ENCODE results near the gene LSM14A. TPM values are rescaled to one million over a fixed set of nuclear protein-coding genes. Genes with fewer than 3 reads are reported as not detected.
"Not testable (repeated sequence)": the region's sequence is repeated elsewhere in the genome, so short reads cannot be mapped to it uniquely, and the experiment has no call there.

The LSM14A gene
- total RNA-seq (2014; rRNA removed; shearing (Covaris generic)) = 60.0 and 137 TPM in 2 replicates
- polyA plus RNA-seq (2015; cell fraction: cytosol; rRNA removed) = 100 and 107 TPM in 2 replicates
- polyA plus RNA-seq (2015; cell fraction: nucleus; rRNA removed) = 68.1 and 68.7 TPM in 2 replicates

DNA sequence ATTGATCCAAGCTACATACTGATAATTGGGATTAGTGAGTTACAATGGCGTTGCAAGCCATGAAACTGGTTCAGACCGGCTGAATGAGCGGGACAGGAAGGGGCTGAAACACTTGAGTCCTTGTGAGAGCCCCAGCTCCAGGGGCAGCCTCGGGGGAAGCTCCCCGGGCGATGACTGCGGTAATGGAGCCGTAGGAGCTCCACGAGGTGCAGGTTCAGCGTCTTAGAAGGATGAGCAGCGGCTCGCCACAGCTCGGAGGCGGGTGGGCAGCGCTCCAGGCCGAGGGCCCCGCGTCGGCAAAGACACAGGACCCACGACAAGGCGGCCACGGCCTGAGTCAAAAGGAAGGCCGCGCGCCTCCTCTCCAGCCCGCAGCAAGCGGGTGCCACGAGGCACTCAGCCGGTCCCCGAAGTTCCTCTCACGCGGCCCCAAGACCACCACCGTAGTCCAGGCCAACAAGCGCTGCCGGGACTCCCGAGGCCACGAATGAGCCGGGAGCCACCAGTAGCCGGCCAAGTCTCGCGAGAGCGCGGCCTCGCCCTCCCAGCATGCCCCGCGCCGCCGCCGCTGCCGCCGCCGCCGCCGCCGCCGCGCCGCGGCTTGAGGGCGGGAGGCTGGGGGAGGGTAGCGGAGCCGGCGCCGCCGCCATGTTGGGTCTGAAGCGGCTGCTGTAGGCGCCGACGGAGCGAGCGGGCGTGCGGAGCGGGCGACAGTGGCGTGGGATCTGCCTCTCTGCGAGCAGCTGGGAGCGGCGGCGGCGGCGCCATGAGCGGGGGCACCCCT is at the start of gene LSM14A:
Gene LSM14A (plus strand): TSS at position 628 of the 784 bp plus-strand sequence. CDS start 139 bp downstream, at position 767.
- peak; percentile 75 for DNase-seq (ENCODE audit: low read depth)

DNA sequence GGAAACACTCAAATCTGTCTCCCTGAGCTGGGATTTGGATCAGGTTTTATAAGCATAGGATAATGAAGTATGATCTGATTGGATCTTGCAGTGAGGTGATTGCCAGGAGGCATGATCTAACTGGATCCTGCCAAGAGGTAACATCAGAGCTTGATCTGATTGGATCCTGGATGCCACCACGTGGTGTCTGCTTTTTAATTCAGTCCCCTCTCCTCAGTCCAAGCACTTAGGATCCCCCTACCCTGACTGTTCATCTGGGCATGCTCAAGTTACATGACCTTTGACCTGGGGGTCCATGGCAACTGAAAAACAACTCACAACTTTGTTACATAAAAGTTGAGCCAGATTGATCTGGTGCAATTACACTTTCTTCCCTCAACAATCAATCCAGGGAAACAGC is 47.5 kb upstream of the LSM14A start:
- no peak for DNase-seq (ENCODE audit: low read depth)

DNA sequence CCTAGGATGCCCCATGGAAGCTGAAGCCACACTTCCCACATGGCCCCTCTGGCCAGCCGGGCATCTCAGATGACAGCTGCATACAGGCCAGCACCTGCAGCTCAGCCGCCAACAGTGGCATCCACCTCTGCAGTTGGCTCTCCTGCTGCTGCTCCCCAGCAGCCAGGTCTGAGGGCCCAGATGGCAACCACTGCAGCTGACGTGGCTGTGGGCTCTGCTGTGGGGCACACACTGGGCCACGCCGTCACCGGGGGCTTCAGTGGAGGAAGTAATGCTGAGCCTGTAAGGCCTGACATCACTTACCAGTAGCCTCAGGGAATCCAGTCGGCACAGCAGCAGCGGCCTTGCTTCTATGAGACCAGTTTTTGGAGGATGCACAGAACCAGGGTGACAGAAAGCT is 45.3 kb upstream of the LSM14A start:
- DNase-seq (ENCODE audit: low read depth) = peak; percentile 9

DNA sequence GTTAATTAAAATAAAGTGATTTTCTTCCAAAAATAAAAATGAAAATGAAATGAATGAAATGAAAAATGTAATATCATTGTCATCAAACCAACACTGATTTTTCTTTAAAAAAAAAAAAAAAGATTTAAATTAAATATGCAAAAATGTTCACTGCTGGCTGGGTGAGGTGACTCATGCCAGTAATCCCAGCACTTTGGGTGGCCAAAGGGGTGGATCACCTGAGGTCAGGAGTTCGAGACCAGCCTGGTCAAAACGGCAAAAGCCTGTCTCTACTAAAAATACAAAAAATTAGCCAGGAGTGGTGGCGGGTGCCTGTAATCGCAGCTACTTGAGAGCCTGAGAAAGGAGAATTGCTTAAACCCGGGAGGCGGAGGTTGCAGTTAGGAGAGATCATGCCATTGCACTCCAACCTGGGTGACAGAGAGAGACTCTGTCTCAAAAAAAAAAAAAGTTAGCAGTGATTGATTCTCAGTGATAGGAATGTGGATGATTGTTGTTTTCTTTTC is 44.6 kb upstream of the LSM14A start:
- no peak for DNase-seq (ENCODE audit: low read depth)

DNA sequence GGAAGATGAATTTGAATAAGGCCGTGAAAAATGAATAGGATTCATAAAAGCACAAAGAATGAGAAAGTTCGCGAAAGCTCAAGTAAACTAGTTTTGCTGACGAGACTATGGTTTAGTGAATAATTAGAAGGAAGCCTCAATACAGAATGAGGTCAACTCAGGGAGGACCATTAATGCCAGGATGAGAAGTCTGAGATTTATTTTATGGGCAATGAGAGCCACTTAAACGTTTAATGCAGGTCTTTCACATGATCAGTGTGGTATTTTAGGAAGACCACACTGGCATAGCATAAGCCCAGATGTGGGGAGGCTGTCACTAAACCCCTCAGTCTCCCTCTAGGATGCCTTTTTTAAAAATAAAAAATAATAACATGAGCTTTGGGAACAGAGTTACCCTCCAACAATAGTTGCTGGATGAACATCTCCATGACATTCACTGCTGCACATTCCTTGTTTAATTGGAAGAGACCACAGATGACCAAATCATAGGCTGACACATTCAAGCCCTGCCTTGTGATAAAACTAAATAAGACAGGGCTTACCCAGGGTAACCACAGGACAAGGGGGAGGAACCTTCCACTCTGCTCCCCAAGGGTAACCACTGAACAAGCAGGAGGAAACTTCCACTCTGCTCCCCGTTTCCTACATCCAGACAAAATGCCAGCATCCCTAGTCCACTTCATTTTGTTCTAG is 43.6 kb upstream of the LSM14A start:
- peak; percentile 5 for DNase-seq (ENCODE audit: low read depth)

DNA sequence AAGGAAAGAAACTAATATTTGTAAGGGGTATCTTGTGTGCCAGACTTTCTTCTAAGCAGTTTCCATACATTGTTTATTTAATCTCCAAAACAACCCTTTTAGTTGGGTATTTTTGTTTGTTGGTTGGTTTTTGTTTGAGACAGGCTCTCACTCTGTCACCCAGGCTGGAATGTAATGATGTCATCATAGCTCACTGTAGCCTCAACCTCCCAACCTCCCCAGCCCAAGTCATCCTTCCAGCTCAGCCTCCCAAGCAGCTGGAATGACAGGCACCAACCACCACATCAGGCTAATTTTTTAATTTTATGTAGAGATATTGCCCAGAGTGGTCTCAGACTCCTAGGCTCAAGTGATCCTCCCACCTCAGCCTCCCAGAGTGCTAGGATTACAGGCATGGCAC is 41.2 kb upstream of the LSM14A start:
- no peak for DNase-seq (ENCODE audit: low read depth)

DNA sequence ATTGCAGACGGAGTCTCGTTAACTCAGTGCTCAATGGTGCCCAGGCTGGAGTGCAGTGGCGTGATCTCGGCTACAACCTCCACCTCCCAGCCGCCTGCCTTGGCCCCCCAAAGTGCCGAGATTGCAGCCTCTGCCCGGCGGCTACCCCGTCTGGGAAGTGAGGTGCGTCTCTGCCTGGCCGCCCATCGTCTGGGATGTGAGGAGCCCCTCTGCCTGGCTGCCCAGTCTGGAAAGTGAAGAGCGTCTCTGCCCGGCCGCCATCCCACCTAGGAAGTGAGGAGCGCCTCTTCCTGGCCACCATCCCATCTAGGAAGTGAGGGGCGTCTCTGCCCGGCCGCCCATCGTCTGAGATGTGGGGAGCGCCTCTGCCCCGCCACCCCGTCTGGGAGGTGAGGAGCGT is 40.2 kb upstream of the LSM14A start:
- not testable (repeated sequence) for DNase-seq (ENCODE audit: low read depth)

DNA sequence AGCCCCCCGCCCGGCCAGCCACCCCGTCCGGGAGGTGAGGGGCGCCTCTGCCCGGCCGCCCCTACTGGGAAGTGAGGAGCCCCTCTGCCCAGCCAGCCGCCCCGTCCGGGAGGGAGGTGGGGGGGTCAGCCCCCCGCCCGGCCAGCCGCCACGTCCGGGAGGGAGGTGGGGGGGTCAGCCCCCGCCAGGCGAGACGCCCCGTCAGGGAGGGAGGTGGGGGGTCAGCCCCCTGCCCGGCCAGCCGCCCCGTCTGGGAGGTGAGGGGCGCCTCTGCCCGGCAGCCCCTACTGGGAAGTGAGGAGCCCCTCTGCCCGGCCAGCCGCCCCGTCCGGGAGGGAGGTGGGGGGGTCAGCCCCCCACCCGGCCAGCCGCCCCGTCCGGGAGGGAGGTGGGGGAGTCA is 39.6 kb upstream of the LSM14A start:
- not testable (repeated sequence) for DNase-seq (ENCODE audit: low read depth)

DNA sequence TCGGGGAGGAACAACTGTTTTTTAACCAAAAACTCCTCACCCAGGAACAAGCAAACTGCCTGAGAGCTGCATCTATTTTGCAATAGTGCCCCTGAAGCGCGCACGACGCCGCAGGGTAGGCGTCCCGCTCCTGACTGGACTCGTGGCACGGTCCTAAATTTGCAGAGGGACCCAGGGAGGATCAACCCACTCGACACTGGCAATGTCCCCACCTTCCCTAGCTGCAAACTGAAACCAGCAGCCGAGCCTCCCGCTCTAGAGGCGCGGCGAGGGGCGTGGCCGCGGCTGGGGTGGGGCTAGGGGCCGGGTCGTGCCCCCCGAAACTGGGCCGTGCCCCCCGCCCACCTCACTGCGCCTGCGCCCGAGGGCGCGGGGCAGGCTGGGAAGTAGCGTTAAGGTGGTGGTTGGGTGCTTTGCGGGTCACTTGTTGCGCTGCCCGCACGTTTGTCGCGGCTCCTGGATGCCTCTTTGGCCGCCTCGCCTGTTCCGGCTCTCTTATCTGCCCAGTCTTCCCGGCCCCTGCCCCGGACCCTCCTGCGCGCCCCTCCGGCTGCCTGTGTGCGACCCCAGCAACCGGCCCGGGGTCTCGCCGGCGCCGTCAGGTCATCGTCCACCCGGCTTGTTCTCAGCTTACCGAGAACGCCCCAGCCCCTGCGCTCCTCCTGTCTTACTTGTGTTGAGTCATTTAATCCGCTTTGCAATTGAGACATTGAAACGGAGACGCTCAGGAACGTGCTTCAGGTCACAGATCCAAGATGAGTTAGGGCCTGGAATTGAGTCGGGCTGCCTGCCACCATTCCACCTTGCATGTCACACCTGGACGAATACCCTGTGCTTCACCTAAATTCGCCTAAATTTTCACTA is 37.9 kb upstream of the LSM14A start:
- DNase-seq (ENCODE audit: low read depth) = peak; percentile 74

DNA sequence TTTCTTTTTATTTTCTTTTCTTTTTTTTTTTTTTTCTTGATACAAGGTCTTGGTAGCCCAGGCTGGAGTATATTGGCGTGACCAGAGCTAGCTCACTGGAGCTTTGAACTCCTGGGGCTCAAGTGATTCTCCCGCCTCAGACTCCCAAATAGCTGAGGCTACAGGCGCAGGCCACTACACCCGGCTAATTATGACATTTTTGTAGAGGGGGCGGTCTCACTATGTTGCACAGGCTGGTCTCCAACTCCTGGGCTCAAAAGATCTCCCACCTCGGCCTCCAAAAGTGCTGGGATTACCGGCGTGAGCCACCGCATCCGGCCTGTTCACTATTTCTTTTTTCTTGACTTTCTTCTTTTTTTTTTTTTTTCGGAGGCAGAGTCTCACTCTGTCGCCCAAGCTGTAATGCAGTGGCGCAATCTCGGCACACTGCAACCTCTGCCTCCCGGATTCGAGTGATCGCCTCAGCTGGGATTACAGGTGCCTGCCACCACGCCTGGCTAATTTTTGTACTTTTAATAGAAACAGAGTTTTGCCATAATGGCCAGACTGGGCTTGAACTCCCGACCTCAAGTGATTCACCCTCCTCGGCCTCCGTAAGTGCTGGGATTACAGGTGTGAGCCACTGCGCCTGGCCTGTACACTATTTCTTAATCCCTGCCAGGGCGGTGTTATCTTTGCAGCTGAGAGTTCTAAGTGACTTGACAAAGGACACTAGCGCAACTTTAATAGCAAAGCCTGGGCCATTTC is 37.1 kb upstream of the LSM14A start:
- no peak for DNase-seq (ENCODE audit: low read depth)

DNA sequence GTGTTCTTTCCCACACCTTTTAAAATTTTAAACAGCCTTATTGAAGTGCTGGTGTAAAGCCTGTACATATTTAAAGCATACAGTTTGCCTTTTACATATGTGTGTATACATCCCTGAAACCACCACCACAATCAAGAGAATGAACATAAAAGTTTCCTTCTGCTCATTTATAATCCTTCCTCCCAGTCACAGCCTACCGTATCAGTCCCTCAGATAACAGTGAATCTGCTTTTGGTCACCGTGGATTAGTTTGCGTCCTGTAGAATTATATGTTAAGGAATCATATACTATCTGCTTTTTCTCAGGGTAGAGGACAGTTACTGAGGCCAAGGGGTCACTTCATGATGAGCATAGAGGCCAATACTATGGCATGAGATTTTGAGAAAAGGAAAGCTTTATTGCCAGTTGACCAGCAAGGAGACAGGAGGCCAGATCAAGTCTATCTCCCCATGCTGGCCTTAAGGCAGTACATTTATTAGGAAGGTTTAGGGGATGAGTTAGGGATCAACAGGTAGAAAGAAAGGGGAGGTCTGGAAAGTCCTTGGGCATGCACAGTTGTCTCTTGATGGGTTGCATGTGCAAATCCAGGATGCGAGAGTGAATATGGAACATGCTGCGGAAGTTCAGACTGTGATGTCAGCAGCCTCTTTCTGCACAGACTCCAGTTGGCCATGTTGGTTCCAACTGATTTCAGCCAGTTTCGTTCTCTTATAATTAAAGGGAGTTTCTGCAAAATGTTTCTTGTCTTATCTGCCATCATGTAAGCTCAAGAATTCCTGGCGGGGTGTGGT is 36.3 kb upstream of the LSM14A start:
- DNase-seq (ENCODE audit: low read depth) = no peak

DNA sequence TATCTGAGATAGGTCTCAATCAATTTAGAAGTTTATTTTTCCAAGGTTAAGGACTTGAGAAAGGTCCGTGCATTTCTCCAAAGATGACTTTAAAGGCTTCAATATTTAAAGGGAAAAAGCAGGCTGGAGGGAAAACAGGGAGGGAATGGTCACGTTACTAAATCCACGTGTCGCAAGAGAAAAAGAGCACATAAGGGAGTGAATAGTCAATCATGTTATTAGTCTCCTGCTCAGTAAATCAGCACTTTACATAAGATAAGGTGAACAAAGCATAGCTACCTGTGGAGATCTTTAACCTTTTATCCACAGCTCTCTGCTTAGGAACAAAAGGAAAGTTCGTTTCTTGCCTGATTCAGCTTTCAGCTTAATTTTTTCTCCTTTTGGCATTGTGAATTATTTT is 31.3 kb upstream of the LSM14A start:
- no peak for DNase-seq (ENCODE audit: low read depth)

DNA sequence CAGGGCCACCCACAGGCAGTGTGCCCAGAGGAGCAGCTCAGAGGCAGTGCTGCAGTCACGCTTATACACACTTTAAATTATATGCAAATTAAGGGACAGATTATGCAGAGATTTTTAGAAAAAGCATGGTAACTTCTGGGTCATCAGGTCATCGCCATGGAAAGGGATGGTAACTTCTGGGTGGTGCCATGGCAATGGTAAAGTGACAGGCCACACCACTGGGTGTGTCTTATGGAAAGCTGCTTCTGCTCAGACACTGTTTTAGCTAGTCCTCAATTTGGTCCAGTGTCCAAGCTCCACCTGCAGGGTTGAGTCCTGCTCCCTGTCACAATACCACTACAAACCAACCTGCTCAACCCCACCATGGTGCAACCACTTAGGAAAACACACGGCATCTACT is 29.9 kb upstream of the LSM14A start:
- no peak for DNase-seq (ENCODE audit: low read depth)

DNA sequence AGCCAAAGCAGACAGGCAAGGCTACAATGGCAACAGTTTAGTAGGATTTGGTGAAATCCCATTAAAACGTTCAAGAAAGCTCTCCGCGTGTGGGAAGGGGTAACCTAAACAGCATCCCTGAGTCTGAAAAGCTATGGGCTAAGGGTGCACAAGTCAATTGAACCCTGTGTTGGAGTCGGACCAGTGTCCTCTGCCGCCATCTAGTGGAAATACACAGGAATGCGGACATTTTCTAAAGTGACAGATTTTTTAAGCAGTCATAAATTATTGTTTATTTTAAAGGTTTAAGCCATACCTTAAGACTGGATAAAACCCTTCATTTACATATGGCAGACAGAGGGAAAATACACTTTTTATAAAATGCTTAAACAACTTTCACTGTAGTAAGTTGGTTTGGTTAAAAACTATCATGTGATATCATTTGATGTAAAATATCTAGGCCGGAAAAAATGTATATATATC is 26.5 kb upstream of the LSM14A start:
- DNase-seq (ENCODE audit: low read depth) = peak; percentile 44

DNA sequence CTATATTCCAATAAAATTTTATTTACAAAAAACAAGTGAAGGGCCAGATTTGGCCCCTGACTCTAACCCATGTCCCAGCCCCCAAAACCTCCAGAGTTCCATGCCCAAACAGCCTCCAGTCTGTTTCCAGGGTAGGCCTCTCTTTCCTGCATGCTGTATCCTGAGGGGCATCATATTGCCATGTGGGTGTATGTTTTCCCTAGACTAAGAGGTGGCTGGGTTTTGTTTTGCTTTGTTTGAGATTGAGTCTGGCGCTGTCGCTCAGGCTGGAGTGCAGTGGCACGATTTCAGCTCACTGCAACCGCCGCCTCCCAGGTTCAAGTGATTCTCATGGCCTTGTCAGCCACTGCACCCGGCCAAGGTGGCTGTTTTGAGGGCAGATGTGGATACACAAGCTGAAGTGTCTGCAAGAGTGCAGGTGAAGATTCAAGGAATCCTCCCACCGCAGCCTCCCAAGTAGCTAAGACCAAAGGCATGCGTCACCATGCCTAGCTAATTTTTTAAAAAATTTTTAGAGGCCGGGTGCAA is 23.6 kb upstream of the LSM14A start:
- DNase-seq (ENCODE audit: low read depth) = no peak

DNA sequence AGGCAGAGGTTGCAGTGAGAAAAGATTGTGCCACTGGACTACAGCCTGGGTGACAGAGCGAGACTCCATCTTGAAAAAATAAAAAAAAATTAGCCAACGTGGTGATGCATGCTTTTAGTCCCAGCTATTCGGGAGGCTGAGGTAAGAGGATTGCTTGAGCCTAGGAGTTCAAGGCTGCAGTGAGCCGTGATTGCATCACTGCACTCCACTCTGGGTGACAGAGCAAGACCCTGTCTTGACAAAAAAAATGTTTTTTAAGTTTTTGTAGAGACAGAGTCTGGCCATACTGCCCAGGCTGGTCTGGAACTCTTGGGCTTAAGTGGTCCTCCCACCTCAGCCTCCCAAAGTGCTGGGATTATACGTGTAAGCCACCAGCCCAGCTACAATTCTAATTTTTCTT is 22.4 kb upstream of the LSM14A start:
- no peak for DNase-seq (ENCODE audit: low read depth)

DNA sequence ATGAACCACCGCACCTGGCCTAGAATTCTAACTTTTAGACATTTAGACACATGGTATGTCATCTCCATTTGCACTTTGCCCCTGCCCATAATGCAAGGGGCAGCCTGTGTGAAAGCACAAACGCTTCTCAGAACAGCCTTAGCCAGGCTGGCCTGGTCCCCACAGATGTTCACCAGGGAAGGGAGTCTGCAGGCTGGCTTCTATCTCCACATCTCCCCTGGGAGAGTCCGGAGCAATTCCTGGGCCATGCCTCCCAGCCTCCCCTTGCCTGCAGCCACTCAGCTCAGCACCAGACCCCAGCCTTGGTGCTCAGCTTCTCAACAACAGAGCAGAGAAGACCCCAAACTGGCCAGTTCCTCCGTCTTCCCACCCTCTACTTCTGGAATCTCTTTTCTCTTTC is 21.7 kb upstream of the LSM14A start:
- DNase-seq (ENCODE audit: low read depth) = no peak

DNA sequence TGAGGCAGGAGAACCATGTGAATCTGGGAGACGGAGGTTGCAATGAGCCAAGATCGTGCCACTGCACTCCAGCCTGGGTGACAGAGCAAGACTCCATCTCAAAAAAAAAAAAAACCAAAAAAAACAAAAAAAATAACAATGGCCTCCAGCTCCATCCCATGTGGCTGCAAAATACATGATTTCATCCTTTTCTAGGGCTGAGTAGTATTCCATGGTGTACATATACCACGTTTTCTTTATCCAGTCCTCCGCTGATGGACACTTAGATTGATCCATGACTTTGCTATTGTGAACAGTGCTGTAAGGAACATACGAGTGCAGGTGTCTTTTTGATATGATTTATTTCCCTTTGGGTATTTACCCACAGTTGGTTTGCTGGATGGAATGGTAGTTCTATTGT is 20.9 kb upstream of the LSM14A start:
- DNase-seq (ENCODE audit: low read depth) = no peak

DNA sequence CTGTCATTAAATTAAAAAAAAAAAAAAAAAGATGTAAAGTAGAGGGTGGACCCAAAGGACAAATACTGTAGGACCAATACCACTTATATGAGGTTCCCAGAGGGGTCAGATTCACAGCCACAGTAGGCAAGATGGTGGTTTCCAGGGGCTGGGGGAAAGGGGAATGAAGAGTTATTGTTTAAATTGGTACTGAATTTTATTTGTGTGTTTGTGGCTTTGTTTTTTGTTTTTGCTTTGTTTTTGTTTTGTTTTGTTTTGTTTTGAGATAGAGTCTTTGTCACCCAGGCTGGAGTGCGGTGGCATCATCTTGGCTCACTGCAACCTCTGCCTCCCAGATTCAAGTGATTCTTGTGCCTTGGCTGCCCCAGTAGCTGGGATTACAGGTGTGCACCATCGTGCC is 17.9 kb upstream of the LSM14A start:
- no peak for DNase-seq (ENCODE audit: low read depth)

DNA sequence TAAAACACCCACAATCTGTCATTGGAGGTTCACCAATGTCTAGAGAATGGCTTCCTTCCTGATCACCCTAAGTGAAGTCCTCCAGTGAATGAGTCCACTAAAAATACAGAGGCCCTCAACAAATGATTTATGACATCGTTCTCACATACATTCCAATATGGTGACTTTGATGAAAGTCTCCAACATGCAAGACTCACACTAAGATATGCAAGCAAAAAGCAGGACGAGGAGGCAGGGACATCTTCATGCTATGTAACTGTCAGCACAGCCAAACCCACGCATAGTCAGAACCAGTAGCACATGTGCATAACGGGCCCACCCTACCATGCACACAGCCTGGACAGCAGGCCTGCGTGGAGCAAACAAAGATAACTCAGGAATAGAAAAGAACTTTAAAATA is 16.6 kb upstream of the LSM14A start:
- DNase-seq (ENCODE audit: low read depth) = no peak

Data from HT1080 (cell line).